IMR-90 (cell line): ENCODE measurements around the gene SH3GL2.

Experiments
- POLR2A ChIP-seq: IDR thresholded peaks from 2 replicates; pipeline ENCODE4 v1.6.1; 2012; ENCODE audit warnings: mild to moderate bottlenecking, low read depth, low read length
- TF ChIP-seq, protein P1 (sequence below): conservative IDR thresholded peaks from 2 replicates; pipeline ENCODE4 v1.5.1; 2012; ENCODE audit warnings: mild to moderate bottlenecking, low read depth, low read length, improper control_type of control experiment

DNA sequence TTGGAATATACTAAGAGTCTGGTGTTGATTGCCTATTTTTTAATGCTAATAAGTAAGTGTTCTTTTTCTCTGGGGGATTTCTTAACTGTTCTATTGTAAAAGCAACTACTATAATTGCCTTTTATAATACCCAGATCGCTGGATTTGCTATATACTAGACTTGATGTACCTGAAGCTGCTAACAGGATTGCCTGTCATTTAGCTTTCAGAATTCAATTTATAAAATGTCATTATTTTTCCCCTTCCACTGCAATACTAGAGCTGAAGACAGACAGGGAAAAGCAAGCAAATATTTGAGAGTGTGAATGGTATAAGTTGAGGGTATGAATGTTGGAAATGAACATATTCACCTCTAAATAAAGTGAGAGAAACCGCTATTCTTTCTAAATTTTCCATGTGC, 115.5 kb downstream of the SH3GL2 start:
- TF ChIP-seq, protein P1, sequence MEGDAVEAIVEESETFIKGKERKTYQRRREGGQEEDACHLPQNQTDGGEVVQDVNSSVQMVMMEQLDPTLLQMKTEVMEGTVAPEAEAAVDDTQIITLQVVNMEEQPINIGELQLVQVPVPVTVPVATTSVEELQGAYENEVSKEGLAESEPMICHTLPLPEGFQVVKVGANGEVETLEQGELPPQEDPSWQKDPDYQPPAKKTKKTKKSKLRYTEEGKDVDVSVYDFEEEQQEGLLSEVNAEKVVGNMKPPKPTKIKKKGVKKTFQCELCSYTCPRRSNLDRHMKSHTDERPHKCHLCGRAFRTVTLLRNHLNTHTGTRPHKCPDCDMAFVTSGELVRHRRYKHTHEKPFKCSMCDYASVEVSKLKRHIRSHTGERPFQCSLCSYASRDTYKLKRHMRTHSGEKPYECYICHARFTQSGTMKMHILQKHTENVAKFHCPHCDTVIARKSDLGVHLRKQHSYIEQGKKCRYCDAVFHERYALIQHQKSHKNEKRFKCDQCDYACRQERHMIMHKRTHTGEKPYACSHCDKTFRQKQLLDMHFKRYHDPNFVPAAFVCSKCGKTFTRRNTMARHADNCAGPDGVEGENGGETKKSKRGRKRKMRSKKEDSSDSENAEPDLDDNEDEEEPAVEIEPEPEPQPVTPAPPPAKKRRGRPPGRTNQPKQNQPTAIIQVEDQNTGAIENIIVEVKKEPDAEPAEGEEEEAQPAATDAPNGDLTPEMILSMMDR = no peak
- TF ChIP-seq POLR2A = no peak
